GM19025 (cell line): ENCODE data around the gene GLMP.

Experiments used
- ATAC-seq: cut with Tn5 transposase; IDR thresholded peaks from one replicate; pipeline ENCODE4 v1.9.1; 2021; ENCODE audit warnings: mild to moderate bottlenecking, low read depth, moderate library complexity; ENCODE audit not compliant: unreplicated experiment

The GLMP gene

DNA sequence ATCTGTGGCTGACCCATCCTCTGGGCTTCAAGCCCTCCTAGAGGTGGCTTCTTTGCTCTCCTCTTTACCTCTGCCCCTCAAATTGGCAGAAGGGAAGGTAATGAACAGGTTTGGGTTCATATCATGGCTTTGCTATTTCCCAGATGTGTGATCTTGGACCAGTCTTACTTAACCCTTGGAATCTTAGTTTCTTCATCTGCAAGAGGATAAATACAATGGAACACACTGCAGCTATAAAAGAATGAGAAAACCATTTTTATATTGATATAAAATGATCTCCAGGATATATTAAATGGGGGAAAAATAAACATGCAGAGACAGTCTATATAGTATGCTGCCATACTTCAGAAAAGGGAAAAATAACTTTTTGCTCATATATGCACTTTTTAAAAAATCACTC lies 5.6 kb downstream of the GLMP start:
- no peak for ATAC-seq

GRCh38 chr1:156286061-156286460 lies 9.4 kb downstream of the GLMP start:
- ATAC-seq = no peak

DNA sequence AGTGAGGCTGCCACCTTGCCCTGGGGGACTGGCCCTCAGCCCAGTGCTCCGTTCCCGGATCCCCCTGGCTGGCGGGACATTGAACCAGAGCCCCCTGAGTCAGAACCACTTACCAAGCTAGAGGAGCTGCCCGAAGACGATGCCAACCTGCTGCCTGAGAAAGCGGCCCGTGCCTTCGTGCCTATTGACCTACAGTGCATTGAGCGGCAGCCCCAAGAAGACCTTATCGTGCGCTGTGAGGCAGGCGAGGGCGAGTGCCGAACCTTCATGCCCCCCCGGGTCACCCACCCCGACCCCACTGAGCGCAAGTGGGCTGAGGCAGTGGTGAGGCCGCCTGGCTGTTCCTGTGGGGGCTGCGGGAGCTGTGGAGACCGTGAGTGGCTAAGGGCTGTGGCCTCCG lies 10.0 kb downstream of the GLMP start:
- ATAC-seq = no peak

DNA sequence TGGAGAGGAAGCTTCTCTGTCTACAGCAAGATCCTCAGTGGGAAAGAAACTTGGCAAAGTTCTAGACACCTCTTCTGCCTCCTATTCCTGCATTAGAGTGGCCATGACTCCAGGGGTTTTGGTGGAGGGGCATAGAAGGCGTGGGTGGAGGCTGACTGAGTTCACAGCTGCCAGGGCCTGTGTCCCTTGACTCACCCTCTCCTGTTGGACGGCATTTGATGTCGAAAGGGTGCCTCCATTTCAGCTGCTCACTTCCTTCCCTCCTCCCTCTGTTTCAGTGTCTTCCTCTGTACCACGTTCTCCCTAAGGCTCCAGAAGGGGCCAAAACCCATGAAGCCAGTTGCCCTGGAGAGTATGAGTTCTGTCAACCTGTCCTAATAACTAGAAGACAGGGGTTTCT lies 10.7 kb downstream of the GLMP start:
- ATAC-seq = no peak

GRCh38 chr1:156284112-156284511 lies 11.4 kb downstream of the GLMP start, which contains the start of gene TMEM79:
TMEM79 (plus strand) TSS chr1:156284325; CDS start chr1:156285227, 902 bp downstream.
- ATAC-seq = no peak

- ATAC-seq = no peak
Observed at GRCh38 chr1:156283521-156283920, 12.0 kb downstream of the GLMP start.

DNA sequence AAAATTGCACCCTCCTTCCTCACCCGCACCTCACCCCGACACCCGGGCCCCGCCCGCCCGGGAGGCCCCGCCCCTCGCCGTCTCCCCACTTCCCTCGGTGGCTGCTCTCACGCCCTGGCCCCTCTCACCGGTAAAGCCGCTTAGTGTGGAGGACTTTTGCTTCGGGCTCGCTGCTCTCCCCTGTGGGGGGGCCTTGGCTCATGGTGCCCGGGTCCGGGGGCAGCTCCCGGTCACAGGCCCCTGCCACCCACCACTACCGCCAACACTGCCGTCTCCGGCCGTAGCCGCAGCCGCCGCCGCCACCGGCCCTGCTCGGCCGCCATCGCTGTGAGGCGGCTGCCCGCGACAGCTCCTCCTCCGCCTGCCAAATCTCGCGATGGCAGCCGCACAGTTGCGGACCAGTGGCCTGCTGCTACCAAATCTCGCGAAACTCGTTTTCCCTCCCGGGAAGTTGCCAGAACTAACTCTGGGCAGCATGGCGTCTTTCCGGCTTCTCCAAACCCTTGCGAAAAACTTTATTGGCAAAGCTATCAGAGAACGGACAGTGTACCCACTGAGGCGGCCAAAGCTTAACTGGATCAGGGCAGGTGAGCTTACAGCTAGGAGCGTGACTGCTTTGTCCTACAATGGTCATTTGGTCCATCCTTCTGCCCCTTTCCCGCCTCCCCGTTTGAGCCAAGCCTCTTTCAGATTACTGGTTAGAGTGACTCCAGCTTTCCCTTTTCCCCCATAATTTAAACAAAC lies 12.8 kb downstream of the GLMP start, which contains the start of gene SMG5:
Gene SMG5 (minus strand): TSS at position 347 of the 744 bp plus-strand sequence. CDS start 145 bp downstream, at position 202.
- peak; percentile 83 for ATAC-seq

GRCh38 chr1:156281693-156282478 lies 13.6 kb downstream of the GLMP start:
- ATAC-seq = no peak

GRCh38 chr1:156281281-156281680 lies 14.2 kb downstream of the GLMP start:
- ATAC-seq = no peak

- ATAC-seq = no peak
Observed at GRCh38 chr1:156279837-156280236, 15.6 kb downstream of the GLMP start.

DNA sequence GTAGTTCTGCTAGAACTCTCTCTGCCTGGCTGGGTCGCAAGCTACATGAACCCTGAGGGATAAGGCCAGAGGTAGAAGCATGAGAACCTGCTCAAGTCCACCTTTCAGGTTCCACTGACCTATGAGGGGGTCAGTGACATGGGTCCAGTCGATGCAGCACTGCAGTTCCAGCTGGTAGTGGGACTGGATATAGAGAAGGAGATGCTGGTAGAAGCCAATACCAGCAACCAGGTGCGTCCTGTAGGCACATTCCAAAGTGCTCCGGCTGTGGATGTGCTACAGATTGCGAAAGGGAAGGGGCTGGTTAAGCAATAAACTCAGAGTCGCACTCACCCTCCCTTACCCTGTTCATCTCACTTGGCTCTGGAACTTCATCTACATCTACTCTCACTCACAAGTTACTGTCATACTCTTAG lies 18.5 kb downstream of the GLMP start:
- ATAC-seq = no peak

GRCh38 chr1:156276532-156276931 lies 18.9 kb downstream of the GLMP start:
- ATAC-seq = no peak

- no peak for ATAC-seq
Observed at GRCh38 chr1:156270314-156270713, 25.2 kb downstream of the GLMP start.

DNA sequence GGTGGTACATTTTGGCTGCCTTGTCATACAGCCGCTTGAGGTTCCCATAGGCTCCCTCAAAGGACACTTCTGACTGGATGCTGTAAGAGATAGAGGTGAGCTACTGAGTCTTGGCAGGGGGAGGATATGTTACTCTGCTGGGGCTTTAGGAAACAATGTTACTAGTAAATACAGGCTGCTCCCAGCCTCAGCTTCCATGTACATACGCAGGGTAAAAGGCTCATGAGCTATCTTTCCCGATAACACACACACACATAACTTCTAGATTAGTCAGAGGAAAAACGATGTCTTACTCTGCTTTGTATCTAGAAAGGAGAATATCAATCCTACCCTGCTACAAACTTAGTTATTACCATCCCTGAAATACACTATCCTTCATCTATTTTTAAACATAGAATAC lies 27.1 kb downstream of the GLMP start:
- no peak for ATAC-seq

- no peak for ATAC-seq
Observed at GRCh38 chr1:156266051-156266450, 29.4 kb downstream of the GLMP start.

DNA sequence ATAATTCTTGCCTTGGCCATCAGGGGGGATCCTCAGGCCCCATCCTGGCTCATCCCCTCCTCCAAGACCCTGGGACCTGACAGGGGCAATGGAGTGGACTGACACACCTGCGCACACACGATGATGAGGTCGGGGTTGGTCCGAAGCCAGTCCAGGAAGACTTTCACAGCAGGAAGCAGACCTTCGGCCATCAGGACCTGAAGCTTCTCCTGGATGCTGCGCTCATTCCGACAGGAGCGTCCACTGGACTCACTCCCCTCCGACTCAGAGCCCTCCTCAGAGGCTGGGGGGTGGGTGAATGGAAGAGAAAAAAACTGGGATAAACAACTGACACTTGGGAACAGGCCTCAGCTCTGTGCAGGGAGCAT lies 32.2 kb downstream of the GLMP start:
- ATAC-seq = no peak

DNA sequence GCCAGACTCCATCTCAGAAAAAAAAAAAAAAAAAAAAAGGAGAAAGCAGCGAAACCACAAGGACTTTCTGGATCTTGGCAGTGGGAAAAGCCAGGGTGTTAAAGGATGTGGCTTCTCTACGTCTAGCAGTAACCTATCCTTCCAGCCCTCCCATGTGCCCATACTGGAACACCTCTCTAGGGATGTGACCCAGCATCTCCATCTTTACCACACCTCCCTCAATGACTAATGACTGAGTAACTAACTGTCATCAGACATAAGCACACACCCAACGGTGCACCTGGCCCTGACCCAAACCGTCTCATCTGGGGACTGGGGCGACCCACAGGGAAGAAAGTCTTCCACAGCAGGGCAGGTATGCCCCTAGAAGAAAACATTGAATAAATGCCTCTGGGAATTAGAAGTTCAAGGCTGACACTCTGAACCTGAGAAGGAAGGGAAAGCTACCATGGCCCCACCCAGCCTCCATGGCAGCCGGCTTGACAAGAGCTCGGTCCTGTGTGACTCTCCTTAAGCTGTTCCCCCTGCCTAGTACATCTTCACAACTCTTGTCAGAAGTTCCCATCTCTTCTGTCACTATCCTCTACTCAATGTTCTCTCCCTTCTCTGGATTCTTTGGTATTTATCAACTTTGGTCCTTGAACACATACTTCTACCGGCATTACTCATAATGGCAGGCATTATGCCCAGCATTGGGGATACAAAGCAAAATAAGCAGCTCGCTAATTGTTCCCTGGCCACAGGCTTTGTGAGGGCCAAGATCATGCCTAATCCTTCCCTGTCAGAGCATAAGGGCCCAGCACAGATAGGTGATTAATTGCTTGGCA lies 32.8 kb downstream of the GLMP start:
- ATAC-seq = no peak

DNA sequence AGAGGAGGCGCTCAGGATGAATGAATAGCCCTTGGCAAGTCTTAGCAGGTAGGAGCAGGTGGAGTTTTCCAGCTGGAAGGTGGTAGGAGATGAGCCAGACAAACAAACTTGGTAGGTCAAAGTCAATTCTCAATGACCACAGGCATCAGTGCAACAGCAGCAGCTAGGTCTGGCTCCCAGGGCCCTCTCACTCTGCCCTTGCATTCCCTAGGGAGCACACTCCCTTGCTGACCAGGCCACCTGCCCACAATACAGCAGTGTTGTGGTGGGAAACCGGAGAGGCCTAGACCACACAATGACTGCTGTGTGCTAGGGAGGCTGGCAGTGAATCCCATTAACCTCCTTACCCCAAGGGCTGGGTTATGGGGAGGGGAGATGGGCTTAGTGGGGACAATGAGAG lies 34.6 kb downstream of the GLMP start:
- no peak for ATAC-seq

- ATAC-seq = no peak
Observed at GRCh38 chr1:156259805-156260204, 35.7 kb downstream of the GLMP start.

DNA sequence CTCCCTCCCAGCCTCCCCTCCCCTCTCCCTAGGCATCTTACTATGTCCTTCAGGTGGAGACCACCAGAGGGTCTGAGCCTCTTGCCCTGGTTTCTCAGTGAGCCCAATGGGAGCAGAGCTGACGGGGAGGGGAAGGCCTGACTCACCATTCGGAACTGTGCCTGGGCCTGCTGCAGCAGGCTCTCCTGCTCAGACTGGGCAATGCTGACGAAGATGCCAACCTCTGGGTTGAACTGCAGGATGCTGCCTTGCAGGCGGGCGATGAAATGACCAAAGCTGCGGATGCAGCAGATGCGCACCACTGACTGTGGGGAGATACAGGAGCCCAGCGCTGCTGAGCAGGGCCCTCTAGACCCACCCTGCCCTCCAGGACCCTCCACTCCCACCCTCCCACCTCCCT lies 36.6 kb downstream of the GLMP start:
- ATAC-seq = no peak

GRCh38 chr1:156257711-156258110 lies 37.8 kb downstream of the GLMP start:
- no peak for ATAC-seq
